Sciatic nerve (tissue), 2 donors: Measurements from ENCODE around the gene RNASE9. TPM values are rescaled to one million over a fixed set of nuclear protein-coding genes. Genes with fewer than 3 reads are reported as not detected.
"Not testable (repeated sequence)": the region's sequence is repeated elsewhere in the genome, so short reads cannot be mapped to it uniquely, and the experiment has no call there.

Experiments used
- ATAC-seq: fragments of 200-7000 bp; cut with Tn5 transposase; one replicate; pipeline ENCODE4 v1.9.1; 2020; ENCODE audit warnings: mild to moderate bottlenecking, moderate library complexity
- DNase-seq: peaks from one replicate; pipeline ENCODE4 v3.0.0-alpha.2; 2020; ENCODE audit warnings: low spot score
- intact Hi-C: fragments of 100-400 bp; cut with DNase I; formaldehyde crosslinking; loops from one replicate; pipeline ENCODE4 v1.14.2; 2022
- total RNA-seq: library from RNA; stranded (reverse); fragmentation: NEBNext Ultra II Directional; extraction: Animal tissue kit (Norgen Biotek cat#: 25700); gene quantifications from one replicate; pipeline ENCODE4 v1.2.1, GENCODE V29; 2021
- donor health status: DM: no; HTN: no; CAD: no.
- donor health status: DM: no; HTN: no; CAD: no.

RNASE9 gene
- total RNA-seq, 1 donor from 2014 or later, result not detected

GRCh38 chr14:20539906-20540305 is 20.9 kb downstream of the RNASE9 start:
- DNase-seq (no peak), ATAC-seq (no peak)
- intact Hi-C loops, result loop anchor here (10.0 kb wide), 1 partner anchor 155 kb away; no protein-coding TSS in a partner anchor

GRCh38 chr14:20530771-20531571 is 29.9 kb downstream of the RNASE9 start:
- intact Hi-C loops, result loop anchor here (10.0 kb wide), 1 partner anchor 164 kb away; no protein-coding TSS in a partner anchor
- peak; percentile 90 for DNase-seq
- ATAC-seq, result peak; percentile 70

- DNase-seq, result no peak
- intact Hi-C loops, result loop anchor here (10.0 kb wide), 1 partner anchor 165 kb away; no protein-coding TSS in a partner anchor
- ATAC-seq, result no peak
These were observed 31.0 kb downstream of the RNASE9 start for GRCh38 chr14:20529806-20530205.

- no peak for ATAC-seq
These were observed 36.8 kb downstream of the RNASE9 start for GRCh38 chr14:20524027-20524426.

GRCh38 chr14:20522332-20522731 is 38.5 kb downstream of the RNASE9 start:
- intact Hi-C loops, result no loop called here
- ATAC-seq, result no peak
- DNase-seq, result no peak

More at GRCh38 chr14:20524027-20524426, 36.8 kb downstream of the RNASE9 start:
- intact Hi-C loops, result no loop called here
- DNase-seq, result no peak

- no peak for ATAC-seq
- no peak for DNase-seq
- intact Hi-C loops, result no loop called here
These were observed 43.9 kb downstream of the RNASE9 start for GRCh38 chr14:20516921-20517320.

GRCh38 chr14:20515846-20516245 is 45.0 kb downstream of the RNASE9 start:
- no peak for ATAC-seq
- intact Hi-C loops, result no loop called here

GRCh38 chr14:20512177-20512905 is 48.5 kb downstream of the RNASE9 start:
- DNase-seq (no peak), ATAC-seq (no peak)
- intact Hi-C loops, result no loop called here

More at GRCh38 chr14:20515846-20516245, 45.0 kb downstream of the RNASE9 start:
- DNase-seq, result no peak

GRCh38 chr14:20508367-20508766 is 52.5 kb downstream of the RNASE9 start:
- no peak for DNase-seq
- ATAC-seq, result no peak
- intact Hi-C loops, result no loop called here

GRCh38 chr14:20507537-20507936 is 53.3 kb downstream of the RNASE9 start:
- ATAC-seq, intact Hi-C loops, DNase-seq: not testable (repeated sequence)

- DNase-seq, intact Hi-C loops, ATAC-seq: not testable (repeated sequence)
These were observed 54.1 kb downstream of the RNASE9 start for GRCh38 chr14:20506752-20507151.

GRCh38 chr14:20506276-20506675 is 54.6 kb downstream of the RNASE9 start:
- DNase-seq, ATAC-seq, intact Hi-C loops: not testable (repeated sequence)

Other genes with a start within 250 kb of the RNASE9 start
- 51.4 TPM for gene CCNB1IP1, start 227.8 kb downstream of the RNASE9 start, total RNA-seq
- gene PARP2, start 217.4 kb downstream of the RNASE9 start, total RNA-seq, result 23.7 TPM
- gene TEP1, start 147.5 kb downstream of the RNASE9 start, total RNA-seq, result 44.7 TPM
- gene KLHL33, start 124.9 kb downstream of the RNASE9 start, total RNA-seq, result 2.1 TPM
- 38.8 TPM for gene OSGEP, start 106.2 kb downstream of the RNASE9 start, total RNA-seq
- 68.0 TPM for gene APEX1, start 105.8 kb downstream of the RNASE9 start, total RNA-seq
- gene PIP4P1, start 99.6 kb downstream of the RNASE9 start, total RNA-seq, result 33.0 TPM
- gene PNP, start 91.6 kb downstream of the RNASE9 start, total RNA-seq, result 34.2 TPM
- 0.71 TPM for gene RNASE10, start 55.5 kb downstream of the RNASE9 start, total RNA-seq
- not detected for gene RNASE11, start 27.0 kb upstream of the RNASE9 start, total RNA-seq
- not detected for gene RNASE12, start 30.3 kb upstream of the RNASE9 start, total RNA-seq
- not detected for gene OR6S1, start 80.6 kb upstream of the RNASE9 start, total RNA-seq
- gene RNASE4, start 123.5 kb upstream of the RNASE9 start, total RNA-seq, result 81.6 TPM
- gene ANG, start 127.7 kb upstream of the RNASE9 start, total RNA-seq, result 24.5 TPM
- not detected for gene EDDM3A, start 184.8 kb upstream of the RNASE9 start, total RNA-seq
- gene EDDM3B, start 207.4 kb upstream of the RNASE9 start, total RNA-seq, result not detected
- gene RNASE6, start 220.2 kb upstream of the RNASE9 start, total RNA-seq, result 15.0 TPM
- 357 TPM for gene RNASE1, start 241.8 kb upstream of the RNASE9 start, total RNA-seq